Measurements from ENCODE around the gene B3GNT2.

Gene B3GNT2

DNA sequence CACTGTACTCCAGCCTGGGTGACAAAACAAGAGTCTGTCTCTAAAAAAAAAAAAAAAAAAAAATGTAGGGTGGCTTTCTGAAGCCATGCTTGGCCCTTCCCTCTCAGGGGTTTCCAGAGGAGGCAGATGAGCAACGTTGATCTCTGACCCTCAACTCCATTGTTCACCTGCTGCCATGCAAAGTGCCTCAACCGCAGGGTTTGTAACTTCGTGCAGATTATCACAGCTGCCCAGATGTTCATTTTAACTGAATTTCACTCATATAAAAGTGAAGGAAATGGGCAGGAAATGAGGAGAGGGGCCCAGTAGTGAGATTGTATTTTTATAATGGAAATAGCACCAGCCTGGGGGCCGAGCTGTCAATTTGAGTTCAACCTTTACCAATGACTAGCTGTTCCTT, 14.9 kb upstream of the B3GNT2 start:
- Histone ChIP-seq H2BK120ac (ENCODE audit: insufficient read depth, low read length, poor library complexity) (no peak overlapping the region), H3K79me2 (ENCODE audit: control insufficient read depth, insufficient read depth, low read length, poor library complexity) (no peaks in the 10 kb centered on the region), H3K4ac (ENCODE audit: low read depth, low read length) (no peak overlapping the region), H3K4me2 (ENCODE audit: low read length) (no peak overlapping the region), H3K27me3 (ENCODE audit: insufficient read depth, low read length) (no peaks in the 10 kb centered on the region), H2AK5ac (ENCODE audit: low read length) (no peak overlapping the region), H4K8ac (ENCODE audit: low read depth, low read length) (no peak overlapping the region), H4K91ac (ENCODE audit: low read depth, low read length) (no peak overlapping the region), H2BK12ac (ENCODE audit: low read length) (no peak overlapping the region), H3K14ac (ENCODE audit: low read length) (no peak overlapping the region), H3K36me3 (ENCODE audit: control insufficient read depth in 1 of 2, insufficient read depth in 2 of 2, low read length in 2 of 2) (no peaks in the 10 kb centered on the region), H3K23ac (ENCODE audit: low read length) (no peak overlapping the region), H2AFZ (ENCODE audit: insufficient read depth, low read length, poor library complexity) (no peak overlapping the region), H3K9me3 (ENCODE audit: insufficient read depth, low read depth, low read length) (no peaks in the 10 kb centered on the region), H3K79me1 (ENCODE audit: low read length) (no peaks in the 10 kb centered on the region), H3K4me1 (ENCODE audit: control insufficient read depth in 1 of 2, insufficient read depth in 2 of 2, low read length in 2 of 2) (no peaks in the 10 kb centered on the region), H4K12ac (ENCODE audit: low read depth, low read length) (no peak overlapping the region), H2BK5ac (ENCODE audit: low read depth, low read length, poor library complexity) (no peak overlapping the region), H3K9ac (ENCODE audit: low read length) (no peak overlapping the region), H3K4me3 (ENCODE audit: low read depth, low read length) (no peak overlapping the region), H3K27ac (ENCODE audit: low read depth, low read length) (no peak overlapping the region), H3K18ac (ENCODE audit: low read length) (no peak overlapping the region)
- DNase-seq, result no peak
- WGBS (ENCODE audit: extremely low coverage, insufficient coverage, insufficient read length), result no CpG with 5 or more reads among the region's 4 CpGs

DNA sequence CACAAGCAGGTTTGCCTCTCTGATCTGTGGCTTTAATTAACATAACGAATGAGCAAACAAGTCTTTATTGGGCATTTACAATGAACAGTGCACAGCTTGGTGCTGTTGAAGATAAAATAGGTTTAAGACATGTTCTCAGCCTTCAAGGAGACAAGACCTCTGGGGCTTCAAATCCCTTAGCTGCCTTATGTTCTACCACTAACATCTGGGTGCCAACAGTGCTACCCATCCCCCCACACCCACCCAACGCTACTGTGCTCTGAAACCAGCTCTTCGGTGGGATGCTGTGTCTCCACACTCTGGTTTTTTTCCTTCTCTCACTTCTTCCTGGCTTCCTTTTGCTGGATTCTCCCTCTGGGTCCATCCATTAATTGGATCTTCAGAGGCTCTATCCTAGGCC, 14.1 kb upstream of the B3GNT2 start:
- H2AK5ac ChIP-seq (ENCODE audit: low read length), result no peak overlapping the region
- no peaks in the 10 kb centered on the region for H3K79me1 ChIP-seq (ENCODE audit: low read length)
- no peak overlapping the region for H3K27ac ChIP-seq (ENCODE audit: low read depth, low read length)
- H3K18ac ChIP-seq (ENCODE audit: low read length), result no peak overlapping the region
- H4K91ac ChIP-seq (ENCODE audit: low read depth, low read length), result no peak overlapping the region
- no peak overlapping the region for H2BK5ac ChIP-seq (ENCODE audit: low read depth, low read length, poor library complexity)
- H3K23ac ChIP-seq (ENCODE audit: low read length), result no peak overlapping the region
- no peak overlapping the region for H3K14ac ChIP-seq (ENCODE audit: low read length)
- H3K27me3 ChIP-seq (ENCODE audit: insufficient read depth, low read length), result no peaks in the 10 kb centered on the region
- H3K4me1 ChIP-seq (ENCODE audit: control insufficient read depth in 1 of 2, insufficient read depth in 2 of 2, low read length in 2 of 2), result no peaks in the 10 kb centered on the region
- no peak overlapping the region for H3K4ac ChIP-seq (ENCODE audit: low read depth, low read length)
- H2BK120ac ChIP-seq (ENCODE audit: insufficient read depth, low read length, poor library complexity), result no peak overlapping the region
- no peak overlapping the region for H4K12ac ChIP-seq (ENCODE audit: low read depth, low read length)
- no peak overlapping the region for H2AFZ ChIP-seq (ENCODE audit: insufficient read depth, low read length, poor library complexity)
- H3K36me3 ChIP-seq (ENCODE audit: control insufficient read depth in 1 of 2, insufficient read depth in 2 of 2, low read length in 2 of 2), result no peaks in the 10 kb centered on the region
- no peak overlapping the region for H3K9ac ChIP-seq (ENCODE audit: low read length)
- no CpG with 5 or more reads among the region's 3 CpGs for WGBS (ENCODE audit: extremely low coverage, insufficient coverage, insufficient read length)
- no peak overlapping the region for H4K8ac ChIP-seq (ENCODE audit: low read depth, low read length)
- DNase-seq, result no peak
- no peaks in the 10 kb centered on the region for H3K9me3 ChIP-seq (ENCODE audit: insufficient read depth, low read depth, low read length)
- H2BK12ac ChIP-seq (ENCODE audit: low read length), result no peak overlapping the region
- no peak overlapping the region for H3K4me2 ChIP-seq (ENCODE audit: low read length)
- no peaks in the 10 kb centered on the region for H3K79me2 ChIP-seq (ENCODE audit: control insufficient read depth, insufficient read depth, low read length, poor library complexity)
- no peak overlapping the region for H3K4me3 ChIP-seq (ENCODE audit: low read depth, low read length)

DNA sequence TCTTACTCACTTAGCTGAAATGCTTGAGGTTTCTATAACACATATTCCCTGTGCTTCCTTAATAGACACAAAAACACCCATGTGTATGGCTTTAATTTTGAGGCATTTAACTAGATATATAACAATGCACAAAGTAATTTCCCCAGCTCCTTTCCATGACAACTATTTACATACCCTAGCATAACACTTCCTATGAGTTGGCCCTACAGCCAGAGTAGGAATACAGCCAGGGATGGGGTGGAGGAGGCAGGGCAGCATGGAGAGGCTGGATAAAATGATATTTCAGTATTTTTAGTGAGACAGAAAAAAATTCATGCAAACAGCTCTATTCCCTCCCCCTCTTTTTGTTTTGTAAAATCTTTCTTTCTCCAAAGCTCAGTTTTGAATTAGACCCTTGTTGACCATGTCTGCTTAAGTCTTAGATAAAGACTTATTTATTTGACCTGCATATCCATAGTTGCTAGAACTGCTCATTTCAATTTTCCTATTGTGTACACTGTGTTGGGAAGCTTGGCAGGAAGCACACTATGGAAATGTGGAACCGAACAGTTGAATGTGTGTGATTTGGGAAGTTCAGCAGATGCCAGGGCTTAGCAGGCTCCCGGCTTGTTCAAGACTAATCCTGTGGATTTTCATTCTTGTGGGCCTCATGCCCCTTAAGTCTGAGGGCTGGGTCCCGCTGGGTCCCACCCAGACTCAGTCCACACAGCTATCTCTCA, 11.2 kb upstream of the B3GNT2 start:
- Histone ChIP-seq H3K4me3 (ENCODE audit: low read depth, low read length) (no peak overlapping the region), H3K14ac (ENCODE audit: low read length) (no peak overlapping the region), H3K4me2 (ENCODE audit: low read length) (no peak overlapping the region), H3K79me2 (ENCODE audit: control insufficient read depth, insufficient read depth, low read length, poor library complexity) (no peaks in the 10 kb centered on the region), H3K9me3 (ENCODE audit: insufficient read depth, low read depth, low read length) (no peaks in the 10 kb centered on the region), H3K9ac (ENCODE audit: low read length) (no peak overlapping the region), H4K8ac (ENCODE audit: low read depth, low read length) (no peak overlapping the region), H3K18ac (ENCODE audit: low read length) (no peak overlapping the region), H3K27me3 (ENCODE audit: insufficient read depth, low read length) (no peaks in the 10 kb centered on the region), H2BK12ac (ENCODE audit: low read length) (no peak overlapping the region), H2AK5ac (ENCODE audit: low read length) (no peak overlapping the region), H2BK5ac (ENCODE audit: low read depth, low read length, poor library complexity) (no peak overlapping the region), H3K27ac (ENCODE audit: low read depth, low read length) (no peak overlapping the region), H3K36me3 (ENCODE audit: control insufficient read depth in 1 of 2, insufficient read depth in 2 of 2, low read length in 2 of 2) (no peaks in the 10 kb centered on the region), H3K4ac (ENCODE audit: low read depth, low read length) (no peak overlapping the region), H3K23ac (ENCODE audit: low read length) (no peak overlapping the region), H4K91ac (ENCODE audit: low read depth, low read length) (no peak overlapping the region), H3K4me1 (ENCODE audit: control insufficient read depth in 1 of 2, insufficient read depth in 2 of 2, low read length in 2 of 2) (no peaks in the 10 kb centered on the region), H2AFZ (ENCODE audit: insufficient read depth, low read length, poor library complexity) (no peak overlapping the region), H4K12ac (ENCODE audit: low read depth, low read length) (no peak overlapping the region), H2BK120ac (ENCODE audit: insufficient read depth, low read length, poor library complexity) (no peak overlapping the region), H3K79me1 (ENCODE audit: low read length) (no peaks in the 10 kb centered on the region)
- WGBS (ENCODE audit: extremely low coverage, insufficient coverage, insufficient read length), result no CpG with 5 or more reads among the region's 3 CpGs
- DNase-seq, result no peak

DNA sequence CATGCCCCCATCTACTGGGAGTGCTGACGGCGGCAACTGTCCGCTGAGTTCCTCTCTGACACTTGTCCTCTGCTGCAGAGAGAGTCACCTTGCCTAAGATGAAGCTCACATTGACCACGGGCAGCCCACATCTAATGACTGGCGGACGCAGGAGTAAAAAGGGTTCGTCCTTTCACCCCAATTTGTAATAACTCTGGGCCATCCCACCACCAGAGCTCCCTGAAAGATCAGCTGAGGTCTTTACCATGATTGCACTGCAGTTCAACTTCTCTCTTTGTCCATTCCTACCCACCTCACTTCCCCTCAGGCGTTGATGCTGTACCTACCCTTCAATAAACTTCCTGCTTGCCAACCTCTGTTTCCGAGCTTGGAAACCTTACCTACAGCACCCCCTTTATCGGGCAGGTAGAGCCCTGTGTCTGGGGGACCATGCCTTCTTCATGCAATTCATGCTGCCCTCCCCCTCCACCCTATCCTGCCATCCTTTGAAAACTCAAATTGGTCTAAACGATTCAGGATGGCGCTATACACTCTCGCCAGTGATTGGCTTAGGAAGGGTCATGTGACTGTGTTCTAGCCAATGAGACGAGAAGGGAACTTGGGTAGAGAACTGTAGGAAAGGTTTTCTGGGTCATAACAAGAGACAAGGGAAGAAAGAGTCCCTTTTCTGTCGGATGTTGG, 10.3 kb upstream of the B3GNT2 start:
- H3K4me1 ChIP-seq (ENCODE audit: control insufficient read depth in 1 of 2, insufficient read depth in 2 of 2, low read length in 2 of 2), result no peaks in the 10 kb centered on the region
- H3K4me3 ChIP-seq (ENCODE audit: low read depth, low read length), result no peak overlapping the region
- H3K4ac ChIP-seq (ENCODE audit: low read depth, low read length), result no peak overlapping the region

More for the DNA sequence above, 10.3 kb upstream of the B3GNT2 start:
- Histone ChIP-seq H4K8ac (ENCODE audit: low read depth, low read length) (no peak overlapping the region), H2BK12ac (ENCODE audit: low read length) (no peak overlapping the region), H3K23ac (ENCODE audit: low read length) (no peak overlapping the region), H2BK120ac (ENCODE audit: insufficient read depth, low read length, poor library complexity) (no peak overlapping the region), H2AFZ (ENCODE audit: insufficient read depth, low read length, poor library complexity) (no peak overlapping the region), H3K36me3 (ENCODE audit: control insufficient read depth in 1 of 2, insufficient read depth in 2 of 2, low read length in 2 of 2) (no peaks in the 10 kb centered on the region), H3K9me3 (ENCODE audit: insufficient read depth, low read depth, low read length) (no peaks in the 10 kb centered on the region), H2AK5ac (ENCODE audit: low read length) (no peak overlapping the region), H3K9ac (ENCODE audit: low read length) (no peak overlapping the region), H3K4me2 (ENCODE audit: low read length) (no peak overlapping the region), H3K79me1 (ENCODE audit: low read length) (no peaks in the 10 kb centered on the region), H3K14ac (ENCODE audit: low read length) (no peak overlapping the region), H4K12ac (ENCODE audit: low read depth, low read length) (no peak overlapping the region), H3K79me2 (ENCODE audit: control insufficient read depth, insufficient read depth, low read length, poor library complexity) (no peaks in the 10 kb centered on the region), H3K27ac (ENCODE audit: low read depth, low read length) (no peak overlapping the region), H2BK5ac (ENCODE audit: low read depth, low read length, poor library complexity) (no peak overlapping the region), H3K27me3 (ENCODE audit: insufficient read depth, low read length) (no peaks in the 10 kb centered on the region), H3K18ac (ENCODE audit: low read length) (no peak overlapping the region), H4K91ac (ENCODE audit: low read depth, low read length) (no peak overlapping the region)
- DNase-seq, result no peak
- WGBS (ENCODE audit: extremely low coverage, insufficient coverage, insufficient read length), result no CpG with 5 or more reads among the region's 15 CpGs
